H1 (cell line): ENCODE results near the gene TBC1D32. TPM values are rescaled to one million over a fixed set of nuclear protein-coding genes. Genes with fewer than 3 reads are reported as not detected.

Source experiments
- CTCF ChIA-PET: fragments of 300-600 bp; sonication (Branson Sonifier 250); formaldehyde crosslinking; loops from one replicate; lab custom pipeline; 2021; ENCODE audit not compliant: partially characterized antibody; lab: Charles Lee
- POLR2A ChIA-PET: fragments of 300-600 bp; sonication (Branson Sonifier 250); formaldehyde crosslinking; loops from one replicate; lab custom pipeline; 2021; ENCODE audit warnings: inconsistent platforms; ENCODE audit not compliant: partially characterized antibody; lab: Charles Lee
- DNase-seq, 2 experiments: peaks; one replicate each; pipeline versions ENCODE4 v3.0.0 to v3.0.0-alpha.2; 2010 to 2022; ENCODE audit warnings: low spot score in 2 of 2, low read depth in 1 of 2, mixed read lengths in 1 of 2
- FAIRE-seq: peaks from 2 replicates; lab custom pipeline; 2011; peaks lifted over from hg19 to GRCh38; lab: Jason Lieb, UNC
- H2AFZ ChIP-seq: 2 replicates; pipeline ENCODE4 v1.8.1; 2012; ENCODE audit warnings: low read length, inconsistent platforms
- H2AK5ac ChIP-seq: 2 replicates; pipeline ENCODE4 v1.6.1; 2013; ENCODE audit warnings: low read depth, low read length
- H2BK120ac ChIP-seq: replicated peaks from 2 replicates; pipeline ENCODE3; 2013; ENCODE audit warnings: low read depth, low read length, inconsistent platforms
- H2BK12ac ChIP-seq: 2 replicates; pipeline ENCODE4 v1.6.1; 2013; ENCODE audit warnings: low read depth, low read length
- H2BK15ac ChIP-seq: 2 replicates; pipeline ENCODE4 v1.6.1; 2013; ENCODE audit warnings: low read length
- H2BK20ac ChIP-seq: 2 replicates; pipeline ENCODE4 v1.6.1; 2013; ENCODE audit warnings: low read length
- H2BK5ac ChIP-seq: 2 replicates; pipeline ENCODE4 v1.6.1; 2013; ENCODE audit warnings: low read depth, low read length
- H3K14ac ChIP-seq: 2 replicates; pipeline ENCODE4 v1.6.1; 2013; ENCODE audit warnings: inconsistent platforms; ENCODE audit not compliant: insufficient read length
- H3K18ac ChIP-seq: 2 replicates; pipeline ENCODE4 v1.6.1; 2013; ENCODE audit warnings: low read length; ENCODE audit errors: extremely low read depth
- H3K23ac ChIP-seq: 2 replicates; pipeline ENCODE4 v1.6.1; 2013; ENCODE audit warnings: inconsistent platforms; ENCODE audit not compliant: insufficient read length
- H3K23me2 ChIP-seq: 2 replicates; pipeline ENCODE4 v1.6.1; 2013; ENCODE audit warnings: low read depth, low read length
- H3K27ac ChIP-seq: 2 replicates; pipeline ENCODE4 v1.6.1; 2011; ENCODE audit warnings: low read depth, low read length, inconsistent platforms
- H3K27me3 ChIP-seq, 4 experiments: replicated peaks in 1 of 4; 1 replicate in 1 of 4; 2 replicates in 3 of 4; pipeline versions ENCODE4 v1.6.1 to v1.8.1; 2011 to 2013; ENCODE audit warnings: low read length in 3 of 4, mild to moderate bottlenecking in 3 of 4, inconsistent platforms in 2 of 4, mixed read lengths in 2 of 4, moderate library complexity in 1 of 4; ENCODE audit not compliant: control insufficient read depth in 3 of 4, insufficient read depth in 3 of 4; ENCODE audit errors: extremely low read depth in 1 of 4
- H3K36me3 ChIP-seq, 4 experiments: 2 replicates each; pipeline versions ENCODE4 v1.6.1 to v1.8.1; 2011 to 2013; ENCODE audit warnings: mild to moderate bottlenecking in 4 of 4, low read length in 3 of 4, moderate library complexity in 2 of 4, control low read depth in 1 of 4, inconsistent platforms in 1 of 4; ENCODE audit not compliant: insufficient read depth in 4 of 4, control insufficient read depth in 2 of 4
- H3K4ac ChIP-seq: replicated peaks from 2 replicates; pipeline ENCODE3; 2013; ENCODE audit warnings: low read length, low read depth, mixed read lengths, inconsistent platforms; ENCODE audit not compliant: insufficient read length
- H3K4me1 ChIP-seq, 4 experiments: replicated peaks in 1 of 4; 1 replicate in 1 of 4; 2 replicates in 3 of 4; pipeline versions ENCODE4 v1.6.1 to v1.8.1; 2011 to 2013; ENCODE audit warnings: low read length in 3 of 4, inconsistent platforms in 2 of 4, mixed read lengths in 1 of 4; ENCODE audit not compliant: insufficient read depth in 4 of 4, control insufficient read depth in 3 of 4
- H3K4me2 ChIP-seq, 2 experiments: 2 replicates each; pipeline versions ENCODE4 v1.6.1 to v1.8.1; 2011 to 2013; ENCODE audit warnings: low read depth in 2 of 2, low read length in 2 of 2, control low read depth in 1 of 2, inconsistent platforms in 1 of 2, mild to moderate bottlenecking in 1 of 2; ENCODE audit not compliant: insufficient read depth in 1 of 2
- H3K4me3 ChIP-seq, 4 experiments: fragments of 200-600, 300-600 bp in 1 of 4; sonication (generic), shearing (Covaris generic), sonication (Bioruptor Twin) in 1 of 4; 2 replicates each; pipeline versions ENCODE4 v1.5.1 to v1.8.1; 2011 to 2016; ENCODE audit warnings: low read length in 4 of 4, low read depth in 3 of 4, control low read depth in 2 of 4, inconsistent platforms in 2 of 4, mild to moderate bottlenecking in 2 of 4, mixed read lengths in 1 of 4, moderate library complexity in 1 of 4; ENCODE audit not compliant: insufficient read depth in 2 of 4; ENCODE audit errors: extremely low read depth in 1 of 4
- H3K56ac ChIP-seq: replicated peaks from 2 replicates; pipeline ENCODE3; 2013; ENCODE audit warnings: low read depth, mild to moderate bottlenecking, mixed read lengths, low read length, inconsistent platforms; ENCODE audit not compliant: insufficient read length
- H3K79me1 ChIP-seq: 2 replicates; pipeline ENCODE4 v1.6.1; 2013; ENCODE audit warnings: low read depth, low read length, control low read depth
- H3K79me2 ChIP-seq, 2 experiments: 2 replicates each; pipeline versions ENCODE4 v1.6.1 to v1.8.1; 2012 to 2013; ENCODE audit warnings: low read length in 2 of 2, mild to moderate bottlenecking in 2 of 2, inconsistent platforms in 1 of 2; ENCODE audit not compliant: insufficient read depth in 2 of 2, control insufficient read depth in 1 of 2
- H3K9ac ChIP-seq, 4 experiments: replicated peaks in 1 of 4; 1 replicate in 1 of 4; 2 replicates in 3 of 4; pipeline versions ENCODE4 v1.6.1 to v1.8.1; 2011 to 2013; ENCODE audit warnings: low read depth in 3 of 4, low read length in 3 of 4, control low read depth in 2 of 4, mild to moderate bottlenecking in 2 of 4, moderate library complexity in 2 of 4, inconsistent platforms in 1 of 4; ENCODE audit errors: extremely low read depth in 1 of 4
- H3K9me3 ChIP-seq, 2 experiments: 2 replicates each; pipeline versions ENCODE4 v1.6.1 to v1.8.1; 2012 to 2013; ENCODE audit warnings: mild to moderate bottlenecking in 2 of 2, moderate library complexity in 2 of 2, control low read depth in 1 of 2, inconsistent platforms in 1 of 2, low read depth in 1 of 2, low read length in 1 of 2, mixed read lengths in 1 of 2; ENCODE audit not compliant: insufficient read depth in 2 of 2
- H4K20me1 ChIP-seq, 2 experiments: replicated peaks in 1 of 2; 2 replicates each; pipeline versions ENCODE3 to v1.8.1; 2011 to 2013; ENCODE audit warnings: inconsistent platforms in 2 of 2, low read length in 2 of 2, mild to moderate bottlenecking in 1 of 2; ENCODE audit not compliant: insufficient read depth in 2 of 2, control insufficient read depth in 1 of 2
- H4K5ac ChIP-seq: 2 replicates; pipeline ENCODE4 v1.6.1; 2013; ENCODE audit warnings: low read length, low read depth, mixed read lengths, inconsistent platforms; ENCODE audit not compliant: insufficient read length
- H4K8ac ChIP-seq: 2 replicates; pipeline ENCODE4 v1.8.0; 2013; ENCODE audit warnings: mild to moderate bottlenecking, moderate library complexity, low read length, inconsistent platforms; ENCODE audit not compliant: insufficient read depth; ENCODE audit errors: extremely low read depth
- H4K91ac ChIP-seq: replicated peaks from 2 replicates; pipeline ENCODE3; 2013; ENCODE audit warnings: low read length, mixed read lengths, inconsistent platforms; ENCODE audit not compliant: insufficient read length
- GABPA ChIP-seq: IDR thresholded peaks from 2 replicates; pipeline ENCODE4 v1.6.1; 2011; ENCODE audit warnings: mild to moderate bottlenecking, low read length, moderate library complexity, borderline replicate concordance; ENCODE audit not compliant: insufficient read depth
- SP1 ChIP-seq: IDR thresholded peaks from 2 replicates; pipeline ENCODE4 v1.6.1; 2011; ENCODE audit warnings: low read depth, low read length
- TAF7 ChIP-seq: optimal IDR thresholded peaks from 2 replicates; pipeline ENCODE3; 2011; ENCODE audit warnings: low read depth, mild to moderate bottlenecking, inconsistent platforms, low read length, moderate library complexity, borderline replicate concordance
- TEAD4 ChIP-seq: IDR thresholded peaks from 2 replicates; pipeline ENCODE4 v1.6.1; 2012; ENCODE audit warnings: low read depth, low read length, inconsistent platforms, mixed read lengths
- WGBS, 2 experiments: shearing (Covaris generic) in 1 of 2; methylation state at CpG; one replicate each; pipeline versions ENCODE4 v1.1.6 to v1.1.7; 2013 to 2015; ENCODE audit warnings: low lambda C conversion rate in 2 of 2, mixed read lengths in 2 of 2, inconsistent platforms in 1 of 2, low coverage in 1 of 2, missing lambda C conversion rate in 1 of 2; ENCODE audit not compliant: insufficient replicate concordance in 2 of 2, insufficient coverage in 1 of 2, insufficient read length in 1 of 2; ENCODE audit errors: extremely low coverage in 1 of 2, missing lambda C conversion rate in 1 of 2; 5-methylcytosine and 5-hydroxymethylcytosine counted together
- polyA plus RNA-seq, 7 experiments: library from polyadenylated mRNA; depleted of rRNA in 3 of 7; stranded (reverse) in 5 of 7; unstranded in 2 of 7; fragments of >200 nt in 5 of 7; fragments of 200-250 nt in 2 of 7; gene quantifications; 1 replicate in 5 of 7; 2 replicates in 1 of 7; 4 replicates in 1 of 7; pipeline versions ENCODE4 v1.2.1 to v1.2.3, GENCODE V29; 2011 to 2013; ENCODE audit warnings: missing spikeins in 2 of 7, mixed read lengths in 2 of 7
- total RNA-seq: library from RNA; stranded (reverse); fragmentation: NEBNext Ultra II Directional; extraction: Animal tissue kit (Norgen Biotek cat#: 25700); gene quantifications from 2 replicates; pipeline ENCODE4 v1.2.1, GENCODE V29; 2021

TBC1D32 gene
- total and polyA plus RNA-seq, 2 of the 8 experiments (the other 6 are each of a cell fraction or from before 2014, with no cell fraction given) = 5.3 to 7.1 TPM

DNA sequence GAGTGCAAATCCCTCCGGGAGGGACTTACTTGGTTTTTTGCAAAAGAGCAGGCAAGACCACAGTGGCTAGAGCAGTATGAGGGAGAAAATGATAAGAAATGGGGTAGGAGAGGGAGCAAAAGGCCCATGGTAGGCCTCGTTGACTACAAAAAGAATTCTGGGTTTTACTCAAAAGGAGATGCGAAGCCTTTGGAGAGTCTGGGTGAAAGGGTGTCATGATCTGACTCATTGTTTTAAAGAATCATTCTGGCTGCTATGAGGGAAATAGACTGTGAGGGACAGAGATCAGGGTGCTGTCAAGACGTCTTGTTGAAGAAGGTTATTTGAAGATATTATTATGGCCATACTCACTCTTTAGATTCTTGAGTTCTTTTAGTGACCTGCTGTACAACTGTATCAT lies 13.0 kb downstream of the TBC1D32 start:
- Histone ChIP-seq H3K9ac (no peak overlapping the region), H2BK120ac (no peak overlapping the region), H4K91ac (no peak overlapping the region), H3K14ac (no peak overlapping the region), H4K20me1 (no peaks in the 10 kb centered on the region), H2BK12ac (no peak overlapping the region), H3K18ac (no peak overlapping the region), H3K4ac (no peak overlapping the region), H4K5ac (no peak overlapping the region), H2AFZ (no peak overlapping the region), H3K4me1 (no peaks in the 10 kb centered on the region), H3K79me2 (no peaks in the 10 kb centered on the region), H3K4me2 (no peak overlapping the region), H4K8ac (no peak overlapping the region), H2AK5ac (no peak overlapping the region), H2BK5ac (no peak overlapping the region), H3K23ac (no peak overlapping the region), H3K27me3 (no peaks in the 10 kb centered on the region), H2BK15ac (no peak overlapping the region), H3K4me3 (no peak overlapping the region), H3K79me1 (no peaks in the 10 kb centered on the region), H3K27ac (no peak overlapping the region), H2BK20ac (no peak overlapping the region), H3K23me2 (no peaks in the 10 kb centered on the region), H3K36me3 (peaks cover 0 to 6% (median 0%) of the 10 kb centered on the region in 4 experiments; a peak in 2 of 8 replicates), H3K56ac (no peak overlapping the region), H3K9me3 (no peaks in the 10 kb centered on the region)
- whole genome bisulfite sequencing, 2 experiments = 83% methylated on average over 4 of the region's 4 CpGs; no CpG with 5 or more reads in 1 of the 2 experiments
- TF ChIP-seq TEAD4 (no peak), SP1 (no peak), TAF7 (no peak), GABPA (no peak)
- POLR2A ChIA-PET = interaction anchor here (0.6 to 2.0 kb wide), 2 partner anchors 14 to 1392 kb away, joined by 3 to 5 read pairs; partner anchors contain the start of gene TBC1D32
- CTCF ChIA-PET = interaction anchor here (1.1 to 1.4 kb wide), 2 partner anchors 264 to 301 kb away, joined by 3 read pairs; no protein-coding TSS in a partner anchor
- no peak for FAIRE-seq
- DNase-seq = no peak
